HPDE6-E6E7 (cell line): ENCODE measurements around the gene TIRAP.

Source experiments
- DNase-seq: peaks from one replicate; pipeline ENCODE4 v3.0.0; 2011; ENCODE audit warnings: missing footprints; ENCODE audit errors: extremely low spot score

TIRAP gene

DNA sequence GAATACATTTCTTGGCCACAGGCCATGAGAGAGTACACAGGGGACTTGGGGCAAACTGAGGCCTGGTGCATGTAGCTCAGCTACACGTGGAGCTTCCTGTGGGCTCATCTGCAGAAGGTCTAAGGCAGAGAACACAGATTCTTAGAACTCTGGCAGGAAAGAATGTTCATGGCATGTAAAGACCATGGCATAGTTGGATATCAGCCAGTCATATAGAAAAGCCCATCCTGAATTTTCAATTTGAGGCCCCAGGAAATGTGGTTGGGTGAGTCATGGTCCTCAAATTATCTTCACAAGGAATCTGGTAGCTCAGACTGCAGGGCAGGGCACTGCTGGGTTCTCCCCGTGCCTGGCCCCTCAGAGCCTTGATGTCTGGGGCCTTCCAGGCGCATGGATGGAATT is 58.9 kb downstream of the TIRAP start:
- DNase-seq = no peak

DNA sequence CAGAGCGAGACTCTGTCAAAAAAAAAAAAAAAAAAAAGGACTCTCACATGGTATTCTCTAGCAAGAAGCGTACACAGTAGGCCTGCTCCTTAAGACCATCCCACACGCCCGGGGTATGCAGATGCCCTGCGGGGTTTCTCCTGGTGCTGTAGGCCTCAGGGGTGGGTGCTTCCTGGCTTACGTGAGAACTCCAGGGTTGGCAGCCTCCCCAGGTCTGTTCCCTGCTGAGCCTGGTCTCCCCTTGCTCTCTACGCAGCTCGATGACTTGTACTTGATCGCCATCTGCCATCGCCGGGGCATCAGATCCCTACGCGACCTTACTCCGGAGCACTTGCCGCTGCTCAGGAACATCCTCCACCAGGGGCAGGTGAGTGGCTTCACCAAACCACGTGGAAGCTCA is 60.2 kb downstream of the TIRAP start:
- no peak for DNase-seq
